Hematopoietic multipotent progenitor cell treated with erythropoietin and hydrocortisone succinate and interleukin-3 and kit ligand, for 4 days (in vitro differentiated cells): ENCODE measurements around the gene DGAT2.
A peak's percentile ranks its signal among the peaks of the same experiment; 100 is the strongest.

Experiments used
- DNase-seq: peaks from one replicate; pipeline ENCODE4 v3.0.0-alpha.2; 2015

Gene DGAT2

GRCh38 chr11:75780888-75781287, 12.3 kb downstream of the DGAT2 start:
- no peak for DNase-seq

GRCh38 chr11:75781296-75781695, 12.7 kb downstream of the DGAT2 start:
- DNase-seq: no peak

GRCh38 chr11:75781831-75782230, 13.3 kb downstream of the DGAT2 start:
- no peak for DNase-seq

- DNase-seq: no peak
Observed at GRCh38 chr11:75782540-75783263, 14.1 kb downstream of the DGAT2 start.

GRCh38 chr11:75783416-75784084, 15.0 kb downstream of the DGAT2 start:
- no peak for DNase-seq

- DNase-seq: no peak
Observed at GRCh38 chr11:75784085-75784478, 15.5 kb downstream of the DGAT2 start.

GRCh38 chr11:75784506-75784905, 15.9 kb downstream of the DGAT2 start:
- DNase-seq: no peak

GRCh38 chr11:75785187-75785586, 16.6 kb downstream of the DGAT2 start:
- DNase-seq: no peak

GRCh38 chr11:75786101-75786736, 17.6 kb downstream of the DGAT2 start:
- no peak for DNase-seq

- DNase-seq: no peak
Observed at GRCh38 chr11:75789521-75789920, 20.9 kb downstream of the DGAT2 start.

GRCh38 chr11:75790986-75791385, 22.4 kb downstream of the DGAT2 start:
- no peak for DNase-seq

- no peak for DNase-seq
Observed at GRCh38 chr11:75792127-75792731, 23.7 kb downstream of the DGAT2 start.

- DNase-seq: no peak
Observed at GRCh38 chr11:75792997-75793800, 24.6 kb downstream of the DGAT2 start.

- DNase-seq: no peak
Observed at GRCh38 chr11:75793966-75794365, 25.4 kb downstream of the DGAT2 start.

- no peak for DNase-seq
Observed at GRCh38 chr11:75795276-75796090, 26.9 kb downstream of the DGAT2 start.

GRCh38 chr11:75796091-75796435, 27.5 kb downstream of the DGAT2 start:
- DNase-seq: no peak

- DNase-seq: peak; percentile 51
Observed at GRCh38 chr11:75797116-75797515, 28.5 kb downstream of the DGAT2 start.

- no peak for DNase-seq
Observed at GRCh38 chr11:75797792-75798191, 29.2 kb downstream of the DGAT2 start.

- DNase-seq: no peak
Observed at GRCh38 chr11:75800136-75800675, 31.6 kb downstream of the DGAT2 start.

- no peak for DNase-seq
Observed at GRCh38 chr11:75800728-75801361, 32.3 kb downstream of the DGAT2 start.

- no peak for DNase-seq
Observed at GRCh38 chr11:75801362-75802020, 32.9 kb downstream of the DGAT2 start.
